Measurements from ENCODE around the gene PLCG1. TPM values are rescaled to one million over a fixed set of nuclear protein-coding genes. Genes with fewer than 3 reads are reported as not detected.

The PLCG1 gene
- total RNA-seq, 1 donor from 2014 or later: 89.3 TPM

DNA sequence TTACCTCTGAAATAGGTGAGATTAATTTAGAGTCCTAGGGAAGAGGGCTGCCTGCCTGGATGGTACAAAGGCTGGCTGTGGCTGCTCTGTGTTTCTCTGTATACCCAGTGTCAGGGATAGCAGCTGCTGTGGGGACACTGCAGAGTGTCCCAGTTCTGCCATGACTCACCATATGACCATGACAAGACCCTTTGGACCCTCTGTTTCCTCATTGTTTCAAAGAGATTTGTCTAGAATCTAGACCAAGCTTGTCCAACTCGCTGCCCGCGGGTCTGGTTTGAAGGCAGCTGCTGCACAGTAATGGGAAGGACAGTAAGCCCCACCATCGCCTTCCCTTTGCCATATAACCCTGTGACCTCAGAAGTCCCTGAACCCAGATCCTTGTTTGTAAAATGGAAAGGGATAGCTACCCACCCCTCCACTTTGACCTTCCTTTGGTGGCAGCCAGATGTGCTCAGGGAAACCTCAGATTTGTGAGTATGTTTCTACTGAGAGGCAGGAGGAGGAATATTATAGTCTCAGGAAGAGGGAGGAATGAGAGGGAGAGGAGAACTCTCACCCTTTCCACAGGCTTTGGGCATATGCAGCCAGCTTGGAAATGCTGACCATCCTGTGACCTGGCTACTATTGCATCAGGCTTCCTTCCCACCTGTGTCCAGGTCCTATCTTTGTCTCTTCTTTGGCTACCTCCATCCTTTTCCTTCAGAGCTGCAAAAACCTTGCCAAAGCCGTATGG is 14.0 kb downstream of the PLCG1 start:
- Histone ChIP-seq H3K4me3 (ENCODE audit: low read depth, low read length) (no peak overlapping the region), H3K36me3 (ENCODE audit: control insufficient read depth, insufficient read depth, low read length) (no peaks in the 10 kb centered on the region)
- TF ChIP-seq, protein P1, sequence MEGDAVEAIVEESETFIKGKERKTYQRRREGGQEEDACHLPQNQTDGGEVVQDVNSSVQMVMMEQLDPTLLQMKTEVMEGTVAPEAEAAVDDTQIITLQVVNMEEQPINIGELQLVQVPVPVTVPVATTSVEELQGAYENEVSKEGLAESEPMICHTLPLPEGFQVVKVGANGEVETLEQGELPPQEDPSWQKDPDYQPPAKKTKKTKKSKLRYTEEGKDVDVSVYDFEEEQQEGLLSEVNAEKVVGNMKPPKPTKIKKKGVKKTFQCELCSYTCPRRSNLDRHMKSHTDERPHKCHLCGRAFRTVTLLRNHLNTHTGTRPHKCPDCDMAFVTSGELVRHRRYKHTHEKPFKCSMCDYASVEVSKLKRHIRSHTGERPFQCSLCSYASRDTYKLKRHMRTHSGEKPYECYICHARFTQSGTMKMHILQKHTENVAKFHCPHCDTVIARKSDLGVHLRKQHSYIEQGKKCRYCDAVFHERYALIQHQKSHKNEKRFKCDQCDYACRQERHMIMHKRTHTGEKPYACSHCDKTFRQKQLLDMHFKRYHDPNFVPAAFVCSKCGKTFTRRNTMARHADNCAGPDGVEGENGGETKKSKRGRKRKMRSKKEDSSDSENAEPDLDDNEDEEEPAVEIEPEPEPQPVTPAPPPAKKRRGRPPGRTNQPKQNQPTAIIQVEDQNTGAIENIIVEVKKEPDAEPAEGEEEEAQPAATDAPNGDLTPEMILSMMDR (IDR thresholded peaks at IDR 0.05; ENCODE audit: insufficient read depth, low read length, poor library complexity, severe bottlenecking): no peak

DNA sequence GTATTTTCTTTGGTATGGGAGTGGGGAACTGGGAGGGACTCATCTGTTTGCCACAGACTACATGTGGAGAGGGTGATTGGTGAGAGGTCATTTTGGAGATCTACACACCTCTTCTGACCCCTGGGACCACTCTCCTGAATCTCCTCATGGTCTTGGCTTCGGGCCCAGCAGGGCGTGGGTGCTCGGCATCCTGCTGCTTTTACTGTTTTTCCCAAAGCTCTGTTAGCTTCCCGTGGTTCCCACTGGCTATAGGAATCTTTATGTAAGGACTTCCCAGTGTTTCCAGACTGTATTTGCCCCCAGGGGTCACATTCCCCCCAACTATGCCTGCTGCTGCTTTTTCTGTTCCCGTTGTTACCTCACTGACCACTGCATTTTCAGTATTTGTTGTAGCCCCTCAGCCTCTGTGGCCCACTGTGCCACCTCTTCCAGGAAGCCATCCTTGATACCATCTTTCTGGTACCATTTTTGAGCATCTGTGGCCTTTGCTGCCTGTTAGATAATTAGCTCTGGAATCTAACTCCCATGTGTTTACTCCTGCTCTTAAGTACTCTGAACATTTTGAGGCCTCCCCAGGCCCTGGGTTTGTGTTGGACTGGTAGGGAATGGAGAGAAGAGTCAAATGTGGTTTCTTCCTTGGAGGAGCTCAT is 14.9 kb downstream of the PLCG1 start:
- DNase-seq (ENCODE audit: low read depth): no peak
- Histone ChIP-seq H3K36me3 (ENCODE audit: control insufficient read depth, insufficient read depth, low read length) (no peaks in the 10 kb centered on the region), H3K4me3 (ENCODE audit: low read depth, low read length) (no peak overlapping the region), H3K27me3 (ENCODE audit: control insufficient read depth, insufficient read depth, low read length) (no peaks in the 10 kb centered on the region)
- TF ChIP-seq, protein P1 (IDR thresholded peaks at IDR 0.05; ENCODE audit: insufficient read depth, low read length, poor library complexity, severe bottlenecking): no peak

More for the DNA sequence above, 14.0 kb downstream of the PLCG1 start:
- no peak for DNase-seq (ENCODE audit: low read depth)
- no peaks in the 10 kb centered on the region for H3K27me3 ChIP-seq (ENCODE audit: control insufficient read depth, insufficient read depth, low read length)

DNA sequence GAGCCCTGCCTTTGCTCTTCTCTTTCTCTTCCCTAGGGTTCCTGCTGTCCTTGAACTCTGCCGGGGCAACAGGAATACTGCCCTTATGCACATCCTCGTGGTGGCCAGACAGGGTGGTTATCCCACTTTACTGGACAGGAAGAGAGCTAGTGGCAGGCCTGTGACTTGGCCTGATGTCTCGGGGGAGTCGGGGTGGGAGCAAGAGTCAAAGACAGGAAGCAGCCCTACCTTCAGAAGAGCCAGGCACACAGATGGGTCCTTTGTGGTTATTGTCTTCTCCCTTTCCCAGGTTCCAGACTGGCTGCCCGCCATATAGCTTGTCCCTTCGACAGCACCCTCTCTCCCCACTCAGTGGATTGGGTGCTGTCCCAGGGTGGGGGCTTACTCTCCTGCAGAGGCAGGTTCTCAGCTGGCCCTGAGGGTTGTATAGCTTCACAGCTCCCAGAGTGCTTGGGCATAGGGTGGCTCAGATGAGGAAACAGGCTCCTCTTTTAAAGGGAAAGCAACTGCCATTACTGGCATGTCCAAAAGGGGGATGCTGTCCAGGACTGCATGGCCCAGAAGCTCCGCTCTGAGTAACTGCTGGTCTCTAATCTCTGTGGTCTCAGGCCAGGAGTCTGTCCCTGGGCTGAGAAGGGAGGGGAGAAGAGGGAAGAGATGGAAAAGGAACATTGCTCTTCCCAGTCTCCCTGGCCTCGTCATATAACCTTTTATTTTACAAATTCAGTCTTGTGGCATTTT is 17.3 kb downstream of the PLCG1 start:
- TF ChIP-seq, protein P1 (IDR thresholded peaks at IDR 0.05; ENCODE audit: insufficient read depth, low read length, poor library complexity, severe bottlenecking): no peak
- no peaks in the 10 kb centered on the region for H3K27me3 ChIP-seq (ENCODE audit: control insufficient read depth, insufficient read depth, low read length)
- no peaks in the 10 kb centered on the region for H3K36me3 ChIP-seq (ENCODE audit: control insufficient read depth, insufficient read depth, low read length)
- no peak overlapping the region for H3K4me3 ChIP-seq (ENCODE audit: low read depth, low read length)
- DNase-seq (ENCODE audit: low read depth): no peak

DNA sequence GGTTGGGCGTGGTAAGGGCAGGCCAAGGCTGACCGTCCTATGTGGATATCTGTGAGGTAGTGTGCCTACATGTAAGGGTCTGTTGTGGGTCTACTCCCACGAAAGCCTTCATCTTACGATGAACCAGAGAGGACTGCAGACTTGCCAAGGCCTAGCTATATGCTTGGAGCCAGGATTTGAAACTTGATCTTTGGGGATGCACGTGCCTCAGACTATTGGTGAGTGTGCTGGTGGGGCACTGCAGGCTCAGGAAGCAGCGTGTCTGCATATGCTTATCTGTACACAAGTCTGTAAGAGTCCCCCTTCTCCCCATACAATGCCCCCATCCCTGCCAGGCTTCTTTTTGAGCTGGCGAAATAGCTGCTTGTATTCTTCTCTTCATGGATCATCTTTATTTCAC is 17.9 kb downstream of the PLCG1 start:
- Histone ChIP-seq H3K27me3 (ENCODE audit: control insufficient read depth, insufficient read depth, low read length) (no peaks in the 10 kb centered on the region), H3K4me3 (ENCODE audit: low read depth, low read length) (no peak overlapping the region), H3K36me3 (ENCODE audit: control insufficient read depth, insufficient read depth, low read length) (peaks cover 2% of the 10 kb centered on the region)
- DNase-seq (ENCODE audit: low read depth): no peak
- TF ChIP-seq, protein P1 (IDR thresholded peaks at IDR 0.05; ENCODE audit: insufficient read depth, low read length, poor library complexity, severe bottlenecking): no peak

DNA sequence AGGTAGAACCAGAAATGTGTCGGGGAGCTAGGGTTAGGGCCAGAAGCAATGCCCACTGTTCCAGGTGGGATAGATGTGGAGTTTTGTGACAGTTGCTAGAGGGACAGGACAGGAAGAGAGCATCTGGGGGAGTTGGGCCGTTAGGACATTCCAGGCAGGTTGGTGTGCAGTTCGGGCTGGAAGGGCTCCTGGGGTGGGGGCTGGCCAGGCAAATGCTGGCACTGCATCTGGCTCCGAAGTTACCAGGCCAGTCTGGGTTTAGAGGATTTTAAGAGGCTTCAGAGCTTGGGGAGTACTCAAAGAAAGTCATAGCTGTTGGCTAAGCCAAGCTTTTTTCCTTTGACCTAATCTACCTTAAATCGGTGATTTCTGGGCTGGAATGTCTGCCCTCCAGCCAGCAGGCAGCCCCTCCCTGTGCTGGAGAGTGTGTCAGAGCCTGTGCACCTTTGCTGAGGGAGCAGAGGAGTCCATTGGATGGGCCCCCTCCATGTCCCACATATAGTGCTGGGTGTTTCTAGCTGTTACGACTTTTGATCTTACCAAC is 20.8 kb downstream of the PLCG1 start:
- Histone ChIP-seq H3K4me3 (ENCODE audit: low read depth, low read length) (no peak overlapping the region), H3K27me3 (ENCODE audit: control insufficient read depth, insufficient read depth, low read length) (no peaks in the 10 kb centered on the region), H3K36me3 (ENCODE audit: control insufficient read depth, insufficient read depth, low read length) (peaks cover 2% of the 10 kb centered on the region)
- TF ChIP-seq, protein P1 (IDR thresholded peaks at IDR 0.05; ENCODE audit: insufficient read depth, low read length, poor library complexity, severe bottlenecking): no peak
- no peak for DNase-seq (ENCODE audit: low read depth)

All from kidney epithelial cell (primary cell).